K562 (cell line): Measurements from ENCODE around the gene IKBKG.
"Not testable (repeated sequence)": the region's sequence is repeated elsewhere in the genome, so short reads cannot be mapped to it uniquely, and the experiment has no call there.

ENCODE experiments used
- ELF4 ChIP-seq: fragments of 450-650 bp; formaldehyde crosslinking; IDR thresholded peaks from 2 replicates; pipeline ENCODE4 v1.4.0; 2022; ENCODE audit warnings: missing genetic modification characterization
- FOXM1 ChIP-seq, 2 experiments: fragments of 450-650 bp in 1 of 2; sonication (generic) in 1 of 2; formaldehyde crosslinking in 1 of 2; IDR thresholded peaks; 2 replicates each; pipeline versions ENCODE4 v1.6.1 to v1.9.0; 2017 to 2022; ENCODE audit warnings: low read depth in 2 of 2, mild to moderate bottlenecking in 2 of 2, missing genetic modification reagents in 1 of 2, moderate library complexity in 1 of 2
- RCOR1 ChIP-seq, 2 experiments: IDR thresholded peaks; 2 replicates each; pipeline ENCODE4 v1.6.1; 2012; ENCODE audit warnings: low read depth in 2 of 2, low read length in 2 of 2, borderline replicate concordance in 1 of 2, improper control_type of control experiment in 1 of 2
- SREBF2 ChIP-seq: sonication (generic); formaldehyde crosslinking; IDR thresholded peaks from 2 replicates; pipeline ENCODE4 v1.4.0; 2020; ENCODE audit warnings: mild to moderate bottlenecking, missing genetic modification reagents
- ZNF165 ChIP-seq: fragments of 250-450 bp; sonication (Bioruptor Pico); IDR thresholded peaks from 2 replicates; pipeline ENCODE4 v1.4.0; 2020; ENCODE audit warnings: borderline replicate concordance

DNA sequence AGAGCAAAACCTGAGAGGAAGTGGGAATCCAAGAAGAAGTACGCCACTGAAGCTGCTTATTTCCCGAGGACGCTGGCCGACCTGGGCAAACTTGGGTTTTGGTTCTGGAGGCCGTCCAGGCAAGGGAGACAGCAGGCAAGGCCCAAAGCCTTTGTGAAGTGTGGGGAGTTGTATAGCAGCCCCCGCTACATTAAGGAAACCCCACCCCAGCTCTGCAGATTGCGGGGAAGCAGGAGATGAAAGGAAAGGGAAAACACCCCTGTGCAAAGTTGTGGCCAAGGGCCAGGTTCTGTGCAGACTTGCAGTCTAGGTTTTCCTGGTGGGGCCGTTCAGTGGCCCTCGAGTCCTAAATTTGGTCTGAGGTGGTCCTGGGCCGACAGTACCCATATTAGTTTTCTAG, 25.6 kb downstream of the IKBKG start:
- not testable (repeated sequence) for TF ChIP-seq ELF4 (CRISPR knock-in tag); FOXM1 (IDR thresholded peaks at IDR 0.05; ENCODE audit: low read depth); FOXM1 (CRISPR knock-in tag; IDR thresholded peaks at IDR 0.05; ENCODE audit: low read depth); RCOR1 (IDR thresholded peaks at IDR 0.05; ENCODE audit: borderline replicate concordance in 1 of 2, low read depth in 2 of 2, low read length in 2 of 2); SREBF2 (CRISPR knock-in tag); ZNF165 (CRISPR knock-in tag)
